Measurements from ENCODE around the gene LAPTM5.

GRCh38 chr1:30756545-30757351, 826 bp downstream of the LAPTM5 start:
- TF ChIP-seq, protein P1, sequence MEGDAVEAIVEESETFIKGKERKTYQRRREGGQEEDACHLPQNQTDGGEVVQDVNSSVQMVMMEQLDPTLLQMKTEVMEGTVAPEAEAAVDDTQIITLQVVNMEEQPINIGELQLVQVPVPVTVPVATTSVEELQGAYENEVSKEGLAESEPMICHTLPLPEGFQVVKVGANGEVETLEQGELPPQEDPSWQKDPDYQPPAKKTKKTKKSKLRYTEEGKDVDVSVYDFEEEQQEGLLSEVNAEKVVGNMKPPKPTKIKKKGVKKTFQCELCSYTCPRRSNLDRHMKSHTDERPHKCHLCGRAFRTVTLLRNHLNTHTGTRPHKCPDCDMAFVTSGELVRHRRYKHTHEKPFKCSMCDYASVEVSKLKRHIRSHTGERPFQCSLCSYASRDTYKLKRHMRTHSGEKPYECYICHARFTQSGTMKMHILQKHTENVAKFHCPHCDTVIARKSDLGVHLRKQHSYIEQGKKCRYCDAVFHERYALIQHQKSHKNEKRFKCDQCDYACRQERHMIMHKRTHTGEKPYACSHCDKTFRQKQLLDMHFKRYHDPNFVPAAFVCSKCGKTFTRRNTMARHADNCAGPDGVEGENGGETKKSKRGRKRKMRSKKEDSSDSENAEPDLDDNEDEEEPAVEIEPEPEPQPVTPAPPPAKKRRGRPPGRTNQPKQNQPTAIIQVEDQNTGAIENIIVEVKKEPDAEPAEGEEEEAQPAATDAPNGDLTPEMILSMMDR (IDR thresholded peaks at IDR 0.05; ENCODE audit: control extremely low read depth in 1 of 3, insufficient read depth in 1 of 3, low read depth in 1 of 3, low read length in 3 of 3) = no peak
- TF ChIP-seq HDAC2 (IDR thresholded peaks at IDR 0.05; ENCODE audit: borderline replicate concordance in 1 of 2, low read depth in 2 of 2, low read length in 2 of 2) = no peak
- no peak for TF ChIP-seq CREB1 (IDR thresholded peaks at IDR 0.05)
- TF ChIP-seq ASH2L (IDR thresholded peaks at IDR 0.05; ENCODE audit: low read length) = no peak
- TF ChIP-seq HDAC6 (IDR thresholded peaks at IDR 0.05; ENCODE audit: low read depth, low read length) = no peak
- no peak for TF ChIP-seq TAF1 (IDR thresholded peaks at IDR 0.05; ENCODE audit: low read depth, low read length)
- TF ChIP-seq, protein P2, sequence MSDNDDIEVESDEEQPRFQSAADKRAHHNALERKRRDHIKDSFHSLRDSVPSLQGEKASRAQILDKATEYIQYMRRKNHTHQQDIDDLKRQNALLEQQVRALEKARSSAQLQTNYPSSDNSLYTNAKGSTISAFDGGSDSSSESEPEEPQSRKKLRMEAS (IDR thresholded peaks at IDR 0.05) = no peak
- TF ChIP-seq ATF3 (IDR thresholded peaks at IDR 0.05; ENCODE audit: insufficient read depth, low read depth, low read length) = no peak
- TF ChIP-seq RNF2 (IDR thresholded peaks at IDR 0.05; ENCODE audit: borderline replicate concordance, low read depth, low read length, missing control alignments, poor library complexity, severe bottlenecking) = no peak
- no peak for TF ChIP-seq SAP30 (IDR thresholded peaks at IDR 0.05; ENCODE audit: insufficient read depth, insufficient replicate concordance, low read length)
- no peak for TF ChIP-seq BCL11A (IDR thresholded peaks at IDR 0.05; ENCODE audit: low read depth in 2 of 2, low read length in 2 of 2)
- no peak for TF ChIP-seq EGR1 (IDR thresholded peaks at IDR 0.05; ENCODE audit: borderline replicate concordance, low read depth, low read length)
- TF ChIP-seq EZH2 (IDR thresholded peaks at IDR 0.05; ENCODE audit: low read depth, low read length, severe bottlenecking) = no peak
- TF ChIP-seq CHD1 (IDR thresholded peaks at IDR 0.05; ENCODE audit: low read depth, low read length) = no peak
